CD4-positive, alpha-beta memory T cell (primary cell): ENCODE data around the gene SKIL. TPM values are rescaled to one million over a fixed set of nuclear protein-coding genes. Genes with fewer than 3 reads are reported as not detected.

Experiments
- CTCF ChIA-PET: fragments of 350-600 bp; sonication (Branson Sonifier 250); formaldehyde crosslinking; loops from one replicate; lab custom pipeline; 2021; ENCODE audit warnings: inconsistent platforms; ENCODE audit not compliant: partially characterized antibody; lab: Charles Lee
- POLR2A ChIA-PET: fragments of 350-600 bp; sonication (Branson Sonifier 250); formaldehyde crosslinking; loops from one replicate; lab custom pipeline; 2021; ENCODE audit not compliant: partially characterized antibody; lab: Charles Lee
- DNase-seq, 5 donors: peaks; one replicate each; pipeline versions ENCODE4 v3.0.0 to v3.0.0-alpha.2; 2020 to 2022; ENCODE audit warnings: mixed read lengths in 1 of 5
- H3K27ac ChIP-seq: one replicate; pipeline ENCODE4 v1.7.0; 2013; ENCODE audit warnings: low read depth, low read length
- H3K27me3 ChIP-seq: 2 replicates; pipeline ENCODE4 v1.7.0; 2013; ENCODE audit warnings: mild to moderate bottlenecking, low read length, moderate library complexity; ENCODE audit not compliant: insufficient read depth
- H3K36me3 ChIP-seq: 2 replicates; pipeline ENCODE4 v1.7.0; 2013; ENCODE audit warnings: mild to moderate bottlenecking, low read length, moderate library complexity; ENCODE audit not compliant: insufficient read depth
- H3K4me1 ChIP-seq: 2 replicates; pipeline ENCODE4 v1.7.0; 2013; ENCODE audit warnings: mild to moderate bottlenecking, low read length, moderate library complexity; ENCODE audit not compliant: insufficient read depth
- H3K4me3 ChIP-seq, 2 donors: one replicate each; pipeline ENCODE4 v1.7.0; 2013; ENCODE audit warnings: low read length in 2 of 2, mild to moderate bottlenecking in 1 of 2
- H3K9me3 ChIP-seq, 2 donors: one replicate each; pipeline ENCODE4 v1.7.0; 2013; ENCODE audit warnings: low read length in 2 of 2, control low read depth in 1 of 2; ENCODE audit not compliant: control insufficient read depth in 1 of 2
- H3K27ac Mint-ChIP-seq, 7 donors: one replicate each; pipeline ENCODE4 v1.8.0; 2020 to 2021; ENCODE audit warnings: mixed read lengths in 7 of 7, mild to moderate bottlenecking in 6 of 7, inconsistent platforms in 3 of 7, moderate library complexity in 3 of 7
- H3K27me3 Mint-ChIP-seq, 2 donors: one replicate each; pipeline ENCODE4 v1.8.0; 2020 to 2021; ENCODE audit warnings: mixed read lengths in 2 of 2
- H3K36me3 Mint-ChIP-seq, 2 donors: one replicate each; pipeline ENCODE4 v1.8.0; 2020 to 2021; ENCODE audit warnings: mixed read lengths in 2 of 2, inconsistent platforms in 1 of 2, mild to moderate bottlenecking in 1 of 2
- H3K4me1 Mint-ChIP-seq, 4 donors: one replicate each; pipeline ENCODE4 v1.8.0; 2020 to 2021; ENCODE audit warnings: mixed read lengths in 4 of 4, mild to moderate bottlenecking in 1 of 4
- H3K4me3 Mint-ChIP-seq, 8 donors: one replicate each; pipeline ENCODE4 v1.8.0; 2020 to 2021; ENCODE audit warnings: mixed read lengths in 8 of 8, mild to moderate bottlenecking in 7 of 8, moderate library complexity in 6 of 8, inconsistent platforms in 3 of 8
- H3K9me3 Mint-ChIP-seq, 8 donors: one replicate each; pipeline ENCODE4 v1.8.0; 2020 to 2021; ENCODE audit warnings: mixed read lengths in 8 of 8, mild to moderate bottlenecking in 5 of 8, inconsistent platforms in 3 of 8, moderate library complexity in 1 of 8
- intact Hi-C: fragments of 100-400 bp; cut with micrococcal nuclease; formaldehyde crosslinking; loops from one replicate; pipeline ENCODE4 v1.15.1; 2023
- polyA plus RNA-seq, 2 donors: library from polyadenylated mRNA; unstranded; fragments of 300-500 nt; fragmentation: Illumina TruSeq; gene quantifications; one replicate each; pipeline ENCODE4 v1.2.3, GENCODE V29; 2021
- total RNA-seq, 2 experiments: library from RNA; stranded (reverse); gene quantifications; one replicate each; pipeline ENCODE4 v1.2.3, GENCODE V29; 2021

The SKIL gene
- total and polyA plus RNA-seq, 4 experiments from 2014 or later: 2.5 to 60.4 (median 31.8) TPM

- ChIA-PET CTCF (interaction anchor here (5.3 kb wide), 1 partner anchor 11 kb away, joined by 24 read pairs; no protein-coding TSS in a partner anchor), POLR2A (no interaction called here)
- no peak overlapping the region for H3K27ac ChIP-seq
- Mint-ChIP-seq H3K36me3 (no peaks in the 10 kb centered on the region), H3K4me1 (peaks cover 13 to 25% (median 20%) of the 10 kb centered on the region in 4 donors), H3K27me3 (peaks cover 13 to 19% of the 10 kb centered on the region in 2 donors), H3K27ac (no peak overlapping the region), H3K9me3 (no peaks in the 10 kb centered on the region), H3K4me3 (no peak overlapping the region)
- no peaks in the 10 kb centered on the region for H3K9me3 ChIP-seq
- intact Hi-C loops: no loop called here
- peaks cover 5% of the 10 kb centered on the region for H3K27me3 ChIP-seq
- H3K4me3 ChIP-seq: no peak overlapping the region
- H3K4me1 ChIP-seq: peaks cover 18% of the 10 kb centered on the region
- H3K36me3 ChIP-seq: no peaks in the 10 kb centered on the region
- DNase-seq: no peak
These were observed 67.4 kb downstream of the SKIL start for GRCh38 chr3:170424879-170425278.

GRCh38 chr3:170425491-170426239 lies 68.2 kb downstream of the SKIL start:
- no peaks in the 10 kb centered on the region for H3K9me3 ChIP-seq
- Mint-ChIP-seq H3K36me3 (no peaks in the 10 kb centered on the region), H3K9me3 (no peaks in the 10 kb centered on the region), H3K27ac (no peak overlapping the region), H3K27me3 (peaks cover 7 to 14% of the 10 kb centered on the region in 2 donors), H3K4me3 (no peak overlapping the region), H3K4me1 (peaks cover 9 to 23% (median 14%) of the 10 kb centered on the region in 4 donors)
- no peaks in the 10 kb centered on the region for H3K27me3 ChIP-seq
- peaks cover 12% of the 10 kb centered on the region for H3K4me1 ChIP-seq
- POLR2A ChIA-PET: interaction anchor here (0.9 kb wide), 1 partner anchor 9 kb away, joined by 4 read pairs; no protein-coding TSS in a partner anchor
- intact Hi-C loops: no loop called here
- no peaks in the 10 kb centered on the region for H3K36me3 ChIP-seq
- no peak overlapping the region for H3K27ac ChIP-seq
- CTCF ChIA-PET: interaction anchor here (5.3 kb wide), 1 partner anchor 12 kb away, joined by 24 read pairs; no protein-coding TSS in a partner anchor
- H3K4me3 ChIP-seq: no peak overlapping the region
- no peak for DNase-seq

DNA sequence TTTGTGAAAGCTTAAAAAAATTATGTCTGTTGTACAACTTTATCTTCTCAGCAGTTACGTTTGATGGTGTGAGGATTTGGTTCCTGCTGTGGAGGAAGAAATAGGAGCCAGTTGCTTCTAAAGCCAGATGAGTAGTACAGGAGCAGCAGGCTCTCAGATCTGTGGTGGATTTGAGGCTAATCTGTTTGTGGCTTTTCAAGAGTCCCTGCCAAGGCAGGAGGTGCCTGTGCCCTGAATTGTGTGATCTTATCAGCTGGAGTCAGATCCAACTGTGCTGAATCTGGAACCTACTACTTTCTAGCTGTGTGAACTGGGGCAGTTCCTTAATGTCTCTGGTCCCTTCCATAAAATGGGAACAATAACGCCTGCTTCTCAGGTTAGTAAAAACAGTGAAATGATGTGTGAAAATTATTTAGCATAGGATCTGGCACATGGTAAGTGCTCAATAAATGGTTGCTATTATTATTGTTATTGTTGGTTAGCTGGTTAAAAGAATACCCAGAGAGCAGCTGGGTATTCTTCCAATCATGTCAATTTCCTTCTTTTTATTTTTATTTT lies 68.8 kb downstream of the SKIL start:
- Mint-ChIP-seq H3K27ac (no peak overlapping the region), H3K27me3 (peaks cover 5 to 11% of the 10 kb centered on the region in 2 donors), H3K4me3 (no peak overlapping the region), H3K9me3 (no peaks in the 10 kb centered on the region), H3K36me3 (no peaks in the 10 kb centered on the region), H3K4me1 (peaks cover 9 to 21% (median 14%) of the 10 kb centered on the region in 4 donors)
- intact Hi-C loops: no loop called here
- CTCF ChIA-PET: interaction anchor here (5.3 kb wide), 1 partner anchor 13 kb away, joined by 24 read pairs; no protein-coding TSS in a partner anchor
- Histone ChIP-seq H3K4me3 (no peak overlapping the region), H3K27ac (no peak overlapping the region), H3K27me3 (no peaks in the 10 kb centered on the region), H3K36me3 (no peaks in the 10 kb centered on the region), H3K9me3 (no peaks in the 10 kb centered on the region), H3K4me1 (peaks cover 12% of the 10 kb centered on the region)
- DNase-seq: no peak
- POLR2A ChIA-PET: interaction anchor here (0.9 kb wide), 1 partner anchor 9 kb away, joined by 4 read pairs; no protein-coding TSS in a partner anchor

DNA sequence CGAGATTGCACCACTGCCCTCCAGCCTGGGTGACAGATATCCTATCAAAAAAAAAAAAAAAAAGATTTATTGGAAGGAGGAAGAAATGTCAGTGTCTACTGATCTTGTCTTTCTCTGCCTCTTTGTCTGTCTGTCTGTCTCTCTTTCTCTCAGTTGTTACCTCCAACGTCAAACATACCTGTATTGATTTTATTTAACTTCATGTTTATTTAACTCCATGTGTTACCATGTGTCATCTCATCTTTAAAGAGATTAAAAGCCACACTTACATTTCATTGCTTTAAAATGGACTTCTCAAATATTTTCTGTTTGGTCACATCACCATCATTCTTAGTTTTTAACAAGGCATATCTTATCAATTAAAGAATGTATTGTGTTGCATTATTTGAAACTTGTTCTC lies 70.6 kb downstream of the SKIL start:
- peaks cover 2 to 6% of the 10 kb centered on the region in 2 donors for H3K27me3 Mint-ChIP-seq
- intact Hi-C loops: no loop called here
- H3K4me3 Mint-ChIP-seq: no peak overlapping the region
- no peak overlapping the region for H3K4me3 ChIP-seq
- DNase-seq: no peak
- no peak overlapping the region for H3K27ac Mint-ChIP-seq
- no peaks in the 10 kb centered on the region for H3K9me3 ChIP-seq
- H3K36me3 ChIP-seq: no peaks in the 10 kb centered on the region
- peaks cover 12% of the 10 kb centered on the region for H3K4me1 ChIP-seq
- H3K27me3 ChIP-seq: no peaks in the 10 kb centered on the region
- H3K27ac ChIP-seq: no peak overlapping the region
- ChIA-PET POLR2A (no interaction called here), CTCF (interaction anchor here (5.3 kb wide), 1 partner anchor 15 kb away, joined by 24 read pairs; no protein-coding TSS in a partner anchor)
- H3K4me1 Mint-ChIP-seq: peaks cover 9 to 21% (median 14%) of the 10 kb centered on the region in 4 donors
- no peaks in the 10 kb centered on the region for H3K36me3 Mint-ChIP-seq
- no peaks in the 10 kb centered on the region for H3K9me3 Mint-ChIP-seq

DNA sequence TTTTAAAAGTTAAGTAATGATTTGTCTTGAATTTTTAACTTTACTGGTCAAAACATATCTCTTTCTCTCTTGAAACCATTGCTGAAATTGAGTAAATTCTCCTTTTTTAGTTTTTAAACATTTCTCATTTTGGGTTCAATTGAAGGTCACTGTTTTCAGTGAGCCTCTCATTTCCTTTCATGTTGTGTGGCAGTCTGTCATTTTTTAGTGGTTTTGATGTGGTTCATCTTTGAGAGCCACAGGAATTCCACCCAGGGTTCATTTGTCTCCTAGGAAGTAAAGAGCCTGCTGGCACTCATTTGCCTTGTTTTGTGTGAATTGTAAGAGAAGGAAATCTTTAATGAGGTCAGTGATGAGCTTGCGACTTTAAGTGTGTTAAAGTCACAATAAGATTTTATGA lies 71.5 kb downstream of the SKIL start:
- intact Hi-C loops: no loop called here
- Mint-ChIP-seq H3K4me3 (peak overlapping the region in 2 of 8 donors; percentile 11 to 40), H3K4me1 (peaks cover 9 to 21% (median 14%) of the 10 kb centered on the region in 4 donors), H3K9me3 (no peaks in the 10 kb centered on the region), H3K36me3 (no peaks in the 10 kb centered on the region), H3K27me3 (peaks cover 2 to 6% of the 10 kb centered on the region in 2 donors), H3K27ac (peak overlapping the region in 1 of 7 donors; percentile 19)
- DNase-seq: peak in 1 of 5 donors; percentile 20
- Histone ChIP-seq H3K4me3 (no peak overlapping the region), H3K9me3 (no peaks in the 10 kb centered on the region), H3K4me1 (peaks cover 12% of the 10 kb centered on the region), H3K36me3 (no peaks in the 10 kb centered on the region), H3K27ac (no peak overlapping the region), H3K27me3 (no peaks in the 10 kb centered on the region)
- CTCF ChIA-PET: interaction anchor here (1.8 kb wide), 1 partner anchor 11 kb away, joined by 4 read pairs; the partner anchor contains the start of gene CLDN11
- POLR2A ChIA-PET: no interaction called here

GRCh38 chr3:170431054-170431453 lies 73.5 kb downstream of the SKIL start:
- Mint-ChIP-seq H3K27ac (no peak overlapping the region), H3K4me1 (peaks cover 9 to 21% (median 14%) of the 10 kb centered on the region in 4 donors), H3K36me3 (no peaks in the 10 kb centered on the region), H3K9me3 (no peaks in the 10 kb centered on the region), H3K27me3 (peaks cover 0 to 2% of the 10 kb centered on the region in 2 donors), H3K4me3 (no peak overlapping the region)
- H3K36me3 ChIP-seq: no peaks in the 10 kb centered on the region
- DNase-seq: no peak
- POLR2A ChIA-PET: no interaction called here
- H3K9me3 ChIP-seq: no peaks in the 10 kb centered on the region
- no peaks in the 10 kb centered on the region for H3K27me3 ChIP-seq
- CTCF ChIA-PET: interaction anchor here (1.8 to 3.9 kb wide), 2 partner anchors 13 to 16 kb away, joined by 4 to 20 read pairs; partner anchors contain the start of gene CLDN11
- H3K27ac ChIP-seq: no peak overlapping the region
- intact Hi-C loops: no loop called here
- peaks cover 12% of the 10 kb centered on the region for H3K4me1 ChIP-seq
- no peak overlapping the region for H3K4me3 ChIP-seq

GRCh38 chr3:170432416-170432815 lies 74.9 kb downstream of the SKIL start:
- no peaks in the 10 kb centered on the region for H3K27me3 ChIP-seq
- ChIA-PET POLR2A (interaction anchor here (0.7 kb wide), 1 partner anchor 438 kb away, joined by 3 read pairs; the partner anchor contains the start of gene RPL22L1), CTCF (interaction anchor here (3.9 kb wide), 1 partner anchor 18 kb away, joined by 20 read pairs; no protein-coding TSS in a partner anchor)
- peaks cover 12% of the 10 kb centered on the region for H3K4me1 ChIP-seq
- Mint-ChIP-seq H3K27ac (no peak overlapping the region), H3K4me1 (peaks cover 9 to 21% (median 14%) of the 10 kb centered on the region in 4 donors), H3K9me3 (no peaks in the 10 kb centered on the region), H3K4me3 (no peak overlapping the region), H3K27me3 (peaks cover 1 to 2% of the 10 kb centered on the region in 2 donors), H3K36me3 (no peaks in the 10 kb centered on the region)
- H3K4me3 ChIP-seq: no peak overlapping the region
- intact Hi-C loops: no loop called here
- H3K9me3 ChIP-seq: no peaks in the 10 kb centered on the region
- H3K36me3 ChIP-seq: no peaks in the 10 kb centered on the region
- H3K27ac ChIP-seq: no peak overlapping the region
- DNase-seq: no peak
